Transverse colon (tissue), 4 donors: ENCODE results near the gene MET. TPM values are rescaled to one million over a fixed set of nuclear protein-coding genes. Genes with fewer than 3 reads are reported as not detected.

Experiments
- DNase-seq: peaks from one replicate; pipeline ENCODE4 v3.0.0-alpha.2; 2019
- H3K27ac ChIP-seq, 4 donors: fragments of 200-600 bp; sonication (generic); 2 replicates each; pipeline ENCODE4 v1.5.1; 2016 to 2018; ENCODE audit warnings: inconsistent platforms in 4 of 4
- H3K27me3 ChIP-seq: fragments of 200-600 bp; sonication (generic); 2 replicates; pipeline ENCODE4 v1.5.1; 2017; ENCODE audit warnings: inconsistent platforms
- H3K36me3 ChIP-seq, 4 donors: fragments of 200-600 bp; sonication (generic); 2 replicates each; pipeline ENCODE4 v1.5.1; 2017 to 2019; ENCODE audit warnings: inconsistent platforms in 4 of 4
- H3K4me1 ChIP-seq, 4 donors: fragments of 200-600 bp; sonication (generic); 2 replicates each; pipeline ENCODE4 v1.5.1; 2017 to 2020; ENCODE audit warnings: inconsistent platforms in 4 of 4
- H3K4me3 ChIP-seq, 4 donors: fragments of 200-600 bp; sonication (generic); 1 replicate in 1 of 4; 2 replicates in 3 of 4; pipeline versions ENCODE4 v1.5.1 to v1.6.1; 2017 to 2019; ENCODE audit warnings: inconsistent platforms in 4 of 4
- H3K9me3 ChIP-seq, 2 donors: fragments of 200-600 bp; sonication (generic); 2 replicates each; pipeline ENCODE4 v1.5.1; 2017 to 2019; ENCODE audit warnings: inconsistent platforms in 2 of 2
- CTCF ChIP-seq, 5 experiments: fragments of 200-600 bp in 3 of 5; fragments of 450-650 bp in 2 of 5; sonication (generic) in 3 of 5; IDR thresholded peaks; 1 replicate in 2 of 5; 2 replicates in 3 of 5; pipeline ENCODE4 v1.5.1; 2016 to 2017; ENCODE audit warnings: antibody characterized with exemption in 5 of 5, inconsistent platforms in 3 of 5, mild to moderate bottlenecking in 2 of 5, moderate library complexity in 1 of 5
- EP300 ChIP-seq: sonication (generic); formaldehyde crosslinking; IDR thresholded peaks from one replicate; pipeline ENCODE4 v1.6.1; 2017; ENCODE audit warnings: antibody characterized with exemption, low read depth
- POLR2A ChIP-seq: fragments of 450-650 bp; IDR thresholded peaks from one replicate; pipeline ENCODE4 v1.6.1; 2016; ENCODE audit warnings: antibody characterized with exemption, mild to moderate bottlenecking, moderate library complexity
- POLR2AphosphoS5 ChIP-seq, 3 donors: sonication (generic); formaldehyde crosslinking; IDR thresholded peaks; one replicate each; pipeline ENCODE4 v1.6.1; 2016; ENCODE audit warnings: antibody characterized with exemption in 3 of 3
- WGBS, 2 donors: methylation state at CpG; one replicate each; pipeline ENCODE4 v1.1.5; 2018; ENCODE audit warnings: low coverage in 1 of 2; 5-methylcytosine and 5-hydroxymethylcytosine counted together
- in situ Hi-C, 4 donors: fragments of 200-750 bp; cut with MboI; loops; one replicate each; pipeline versions ENCODE4 v1.15.0 to v1.15.1; 2017; ENCODE audit warnings: low sequenced_read_pairs in 3 of 4, low pct_ligation_motif_present in 1 of 4, low pct_unique_long_range_greater_than_20kb in 1 of 4
- intact Hi-C: fragments of 100-400 bp; cut with DNase I; formaldehyde crosslinking; loops from one replicate; pipeline ENCODE4 v1.15.1; 2023; ENCODE audit warnings: low total_unique reads
- total RNA-seq, 4 donors: library from RNA; depleted of rRNA; stranded (reverse); fragments of >200 nt; gene quantifications; one replicate each; pipeline ENCODE4 v1.1.0, GENCODE V29; 2016

The MET gene
- total RNA-seq, 4 donors from 2014 or later: 6.4 to 35.5 (median 20.3) TPM

GRCh38 chr7:116776046-116776445, 104.0 kb downstream of the MET start:
- Histone ChIP-seq H3K27ac (peak overlapping the region in 1 of 4 donors; percentile 49), H3K4me1 (peaks cover 12 to 65% (median 40%) of the 10 kb centered on the region in 4 donors), H3K36me3 (no peaks in the 10 kb centered on the region), H3K27me3 (no peaks in the 10 kb centered on the region), H3K9me3 (no peaks in the 10 kb centered on the region), H3K4me3 (no peak overlapping the region)
- WGBS, 2 donors: 50 to 79% methylated on average over 2 of the region's 2 CpGs
- DNase-seq: no peak
- intact Hi-C loops: no loop called here
- TF ChIP-seq POLR2A: no peak
- no peak for TF ChIP-seq POLR2AphosphoS5 (IDR thresholded peaks at IDR 0.05)
- TF ChIP-seq EP300: no peak
- no peak for TF ChIP-seq CTCF (IDR thresholded peaks at IDR 0.05)
- in situ Hi-C loops: no loop called here

- TF ChIP-seq EP300 (no peak), POLR2AphosphoS5 (IDR thresholded peaks at IDR 0.05) (no peak)
- in situ Hi-C loops: no loop called here
- DNase-seq: no peak
- H3K4me1 ChIP-seq: peaks cover 12 to 66% (median 43%) of the 10 kb centered on the region in 4 donors
- intact Hi-C loops: no loop called here
- 68 to 77% methylated on average over 3 of the region's 3 CpGs for WGBS, 2 donors
- H3K27me3 ChIP-seq: no peaks in the 10 kb centered on the region
- H3K9me3 ChIP-seq: no peaks in the 10 kb centered on the region
- H3K36me3 ChIP-seq: no peaks in the 10 kb centered on the region
- peak overlapping the region in 2 of 4 donors; percentile 10 to 49 for H3K27ac ChIP-seq
- no peak overlapping the region for H3K4me3 ChIP-seq
Observed at GRCh38 chr7:116776610-116777289, 104.8 kb downstream of the MET start.

- Histone ChIP-seq H3K9me3 (no peaks in the 10 kb centered on the region), H3K27ac (peak overlapping the region; percentile 1 to 49 (median 10)), H3K4me1 (peaks cover 12 to 63% (median 45%) of the 10 kb centered on the region in 4 donors), H3K36me3 (no peaks in the 10 kb centered on the region), H3K27me3 (no peaks in the 10 kb centered on the region), H3K4me3 (no peak overlapping the region)
- WGBS, 2 donors: 48 to 53% methylated on average over 3 of the region's 3 CpGs
- no peak for DNase-seq
- no peak for TF ChIP-seq POLR2A
- TF ChIP-seq CTCF (IDR thresholded peaks at IDR 0.05): no peak
- no peak for TF ChIP-seq EP300
- no peak for TF ChIP-seq POLR2AphosphoS5 (IDR thresholded peaks at IDR 0.05)
- in situ Hi-C loops: no loop called here
- intact Hi-C loops: no loop called here
Observed at GRCh38 chr7:116777651-116778281, 105.8 kb downstream of the MET start.

GRCh38 chr7:116779216-116779615, 107.2 kb downstream of the MET start:
- intact Hi-C loops: no loop called here
- no peak for TF ChIP-seq CTCF (IDR thresholded peaks at IDR 0.05)
- no peak for TF ChIP-seq POLR2A
- no peak for TF ChIP-seq POLR2AphosphoS5 (IDR thresholded peaks at IDR 0.05)
- no peak for TF ChIP-seq EP300
- Histone ChIP-seq H3K4me1 (peaks cover 12 to 62% (median 45%) of the 10 kb centered on the region in 4 donors), H3K36me3 (no peaks in the 10 kb centered on the region), H3K27me3 (no peaks in the 10 kb centered on the region), H3K4me3 (no peak overlapping the region), H3K9me3 (no peaks in the 10 kb centered on the region), H3K27ac (no peak overlapping the region)
- in situ Hi-C loops: no loop called here
- 64 to 77% methylated on average over 4 of the region's 4 CpGs for WGBS, 2 donors
- DNase-seq: no peak
